ENCODE results near the gene STPG2. TPM values are rescaled to one million over a fixed set of nuclear protein-coding genes. Genes with fewer than 3 reads are reported as not detected.

The STPG2 gene
- total RNA-seq, 2 donors from 2014 or later = 0.13 to 0.53 TPM

- H3K36me3 Mint-ChIP-seq (ENCODE audit: low read depth) = no peaks in the 10 kb centered on the region
- Histone ChIP-seq H3K36me3 (ENCODE audit: control insufficient read depth, insufficient read depth, low read length) (no peaks in the 10 kb centered on the region), H3K4me1 (ENCODE audit: control insufficient read depth, insufficient read depth, low read length) (no peaks in the 10 kb centered on the region), H3K27me3 (ENCODE audit: control insufficient read depth, insufficient read depth, low read length, poor library complexity, severe bottlenecking) (no peaks in the 10 kb centered on the region), H3K9me3 (ENCODE audit: control insufficient read depth, low read length) (no peaks in the 10 kb centered on the region), H3K27ac (ENCODE audit: low read depth, low read length) (no peak overlapping the region), H3K9ac (ENCODE audit: extremely low read depth, low read length, poor library complexity, severe bottlenecking) (no peak overlapping the region), H3K4me3 (ENCODE audit: low read length) (no peak overlapping the region)
- H3K27me3 Mint-ChIP-seq (ENCODE audit: insufficient read depth) = no peaks in the 10 kb centered on the region
- no peak overlapping the region for H3K4me3 Mint-ChIP-seq
- WGBS, 2 experiments (ENCODE audit: insufficient coverage in 1 of 2, insufficient read length in 1 of 2) = 38 to 46% methylated on average over 2 to 4 of the region's 4 CpGs
- DNase-seq = no peak
- TF ChIP-seq, protein P1, sequence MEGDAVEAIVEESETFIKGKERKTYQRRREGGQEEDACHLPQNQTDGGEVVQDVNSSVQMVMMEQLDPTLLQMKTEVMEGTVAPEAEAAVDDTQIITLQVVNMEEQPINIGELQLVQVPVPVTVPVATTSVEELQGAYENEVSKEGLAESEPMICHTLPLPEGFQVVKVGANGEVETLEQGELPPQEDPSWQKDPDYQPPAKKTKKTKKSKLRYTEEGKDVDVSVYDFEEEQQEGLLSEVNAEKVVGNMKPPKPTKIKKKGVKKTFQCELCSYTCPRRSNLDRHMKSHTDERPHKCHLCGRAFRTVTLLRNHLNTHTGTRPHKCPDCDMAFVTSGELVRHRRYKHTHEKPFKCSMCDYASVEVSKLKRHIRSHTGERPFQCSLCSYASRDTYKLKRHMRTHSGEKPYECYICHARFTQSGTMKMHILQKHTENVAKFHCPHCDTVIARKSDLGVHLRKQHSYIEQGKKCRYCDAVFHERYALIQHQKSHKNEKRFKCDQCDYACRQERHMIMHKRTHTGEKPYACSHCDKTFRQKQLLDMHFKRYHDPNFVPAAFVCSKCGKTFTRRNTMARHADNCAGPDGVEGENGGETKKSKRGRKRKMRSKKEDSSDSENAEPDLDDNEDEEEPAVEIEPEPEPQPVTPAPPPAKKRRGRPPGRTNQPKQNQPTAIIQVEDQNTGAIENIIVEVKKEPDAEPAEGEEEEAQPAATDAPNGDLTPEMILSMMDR (conservative IDR thresholded peaks at IDR 0.05) = peak; percentile 73
- H3K4me1 Mint-ChIP-seq = no peaks in the 10 kb centered on the region
- H3K27ac Mint-ChIP-seq = no peak overlapping the region
- no peaks in the 10 kb centered on the region for H3K9me3 Mint-ChIP-seq
Observed at GRCh38 chr4:97720869-97721432, 422.3 kb downstream of the STPG2 start.

DNA sequence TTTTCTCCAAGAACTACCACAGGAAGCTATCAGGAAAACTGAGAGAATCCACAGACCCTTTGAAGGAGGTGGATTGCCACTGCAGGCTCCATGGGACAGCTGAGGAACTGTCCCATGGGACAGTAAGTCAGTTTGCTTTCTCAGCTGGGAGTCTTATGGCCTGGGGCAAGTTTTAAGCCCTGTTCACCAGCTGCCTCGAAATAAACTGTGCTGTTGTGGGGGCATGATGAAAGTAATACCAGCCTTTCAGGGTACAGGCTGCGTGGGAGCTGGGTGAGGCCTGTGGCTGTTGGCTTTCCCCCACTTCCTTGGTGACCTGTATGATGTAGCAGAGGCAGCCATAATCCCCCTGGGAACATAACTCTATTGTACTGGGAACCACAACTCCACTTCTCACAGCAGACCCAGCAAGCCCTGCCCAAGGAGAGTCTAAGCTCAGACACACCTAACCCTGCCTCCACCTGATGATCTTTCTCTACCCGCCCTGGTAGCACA is 452.1 kb downstream of the STPG2 start:
- H3K4me1 ChIP-seq (ENCODE audit: control insufficient read depth, insufficient read depth, low read length) = no peaks in the 10 kb centered on the region
- H3K4me1 Mint-ChIP-seq = no peaks in the 10 kb centered on the region
- no peak for DNase-seq
- no peak overlapping the region for H3K4me3 ChIP-seq (ENCODE audit: low read length)
- peaks cover 26% of the 10 kb centered on the region for H3K9me3 Mint-ChIP-seq
- H3K27me3 Mint-ChIP-seq (ENCODE audit: insufficient read depth) = no peaks in the 10 kb centered on the region
- no peaks in the 10 kb centered on the region for H3K36me3 ChIP-seq (ENCODE audit: control insufficient read depth, insufficient read depth, low read length)
- no peak overlapping the region for H3K4me3 Mint-ChIP-seq
- H3K9me3 ChIP-seq (ENCODE audit: control insufficient read depth, low read length) = peaks cover 22% of the 10 kb centered on the region
- TF ChIP-seq, protein P1 (conservative IDR thresholded peaks at IDR 0.05) = no peak
- H3K9ac ChIP-seq (ENCODE audit: extremely low read depth, low read length, poor library complexity, severe bottlenecking) = no peak overlapping the region
- no peak overlapping the region for H3K27ac ChIP-seq (ENCODE audit: low read depth, low read length)
- WGBS, 2 experiments (ENCODE audit: insufficient coverage in 1 of 2, insufficient read length in 1 of 2) = 80% methylated on average over 3 of the region's 3 CpGs; no CpG with 5 or more reads in 1 of the 2 experiments
- no peaks in the 10 kb centered on the region for H3K36me3 Mint-ChIP-seq (ENCODE audit: low read depth)
- H3K27me3 ChIP-seq (ENCODE audit: control insufficient read depth, insufficient read depth, low read length, poor library complexity, severe bottlenecking) = no peaks in the 10 kb centered on the region
- H3K27ac Mint-ChIP-seq = no peak overlapping the region

DNA sequence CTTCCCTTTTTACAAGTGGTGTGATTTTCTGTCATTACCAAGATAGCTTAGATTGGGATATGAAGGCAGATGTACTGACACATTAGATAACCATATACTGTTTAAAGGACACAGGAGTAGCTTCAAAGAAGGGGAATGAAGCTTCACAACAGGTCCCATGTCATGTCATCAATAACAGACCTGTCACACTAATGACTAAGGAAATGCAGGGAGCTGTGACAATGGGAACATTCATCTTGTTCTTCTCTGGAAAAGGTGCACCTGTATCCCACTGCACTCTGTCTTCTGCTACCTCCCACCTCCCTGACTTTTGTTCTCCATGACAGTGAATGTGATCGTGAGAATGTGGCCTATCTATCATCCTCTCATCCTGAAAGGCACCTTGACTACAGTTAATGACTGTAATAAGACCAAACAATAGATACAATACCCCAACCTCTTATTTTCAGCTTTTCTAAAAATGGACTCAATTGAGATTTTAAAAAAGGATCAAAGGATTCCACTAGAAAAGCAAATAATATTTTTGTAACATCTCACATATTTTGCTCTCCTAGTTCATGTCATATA is 472.5 kb downstream of the STPG2 start:
- Mint-ChIP-seq H3K36me3 (ENCODE audit: low read depth) (no peaks in the 10 kb centered on the region), H3K9me3 (no peaks in the 10 kb centered on the region), H3K4me1 (no peaks in the 10 kb centered on the region), H3K27ac (no peak overlapping the region), H3K4me3 (no peak overlapping the region), H3K27me3 (ENCODE audit: insufficient read depth) (no peaks in the 10 kb centered on the region)
- Histone ChIP-seq H3K9ac (ENCODE audit: extremely low read depth, low read length, poor library complexity, severe bottlenecking) (no peak overlapping the region), H3K4me1 (ENCODE audit: control insufficient read depth, insufficient read depth, low read length) (no peaks in the 10 kb centered on the region), H3K27ac (ENCODE audit: low read depth, low read length) (no peak overlapping the region), H3K36me3 (ENCODE audit: control insufficient read depth, insufficient read depth, low read length) (no peaks in the 10 kb centered on the region), H3K27me3 (ENCODE audit: control insufficient read depth, insufficient read depth, low read length, poor library complexity, severe bottlenecking) (no peaks in the 10 kb centered on the region), H3K9me3 (ENCODE audit: control insufficient read depth, low read length) (peaks cover 6% of the 10 kb centered on the region), H3K4me3 (ENCODE audit: low read length) (no peak overlapping the region)
- no peak for DNase-seq
- WGBS, 2 experiments (ENCODE audit: insufficient coverage in 1 of 2, insufficient read length in 1 of 2) = 85 to 100% methylated on average over 1 of the region's 1 CpG
- TF ChIP-seq, protein P1 (conservative IDR thresholded peaks at IDR 0.05) = no peak
